Skin epidermis (tissue), 12 donors: ENCODE measurements around the gene BEAN1.
"Not testable (repeated sequence)": the region's sequence is repeated elsewhere in the genome, so short reads cannot be mapped to it uniquely, and the experiment has no call there.

ENCODE experiments used
- H3K27ac ChIP-seq, 21 experiments: fragments of 200-600 bp; sonication (generic) in 11 of 21; one replicate each; pipeline ENCODE4 v1.5.0; 2020; ENCODE audit warnings: mild to moderate bottlenecking in 3 of 21, inconsistent platforms in 2 of 21, moderate library complexity in 2 of 21
- H3K4me3 ChIP-seq, 7 experiments: fragments of 200-600 bp; sonication (generic) in 2 of 7; one replicate each; pipeline ENCODE4 v1.5.0; 2020; ENCODE audit warnings: inconsistent platforms in 2 of 7, mild to moderate bottlenecking in 2 of 7, moderate library complexity in 1 of 7

The BEAN1 gene

GRCh38 chr16:66494916-66495315, 67.8 kb downstream of the BEAN1 start:
- no peak overlapping the region for H3K4me3 ChIP-seq
- no peak overlapping the region for H3K27ac ChIP-seq

GRCh38 chr16:66495440-66495839, 68.3 kb downstream of the BEAN1 start:
- Histone ChIP-seq H3K27ac (no peak overlapping the region), H3K4me3 (no peak overlapping the region)

GRCh38 chr16:66496226-66496625, 69.1 kb downstream of the BEAN1 start:
- not testable (repeated sequence) for H3K27ac ChIP-seq, H3K4me3 ChIP-seq

- not testable (repeated sequence) for H3K27ac ChIP-seq, H3K4me3 ChIP-seq
These were observed 70.8 kb downstream of the BEAN1 start for GRCh38 chr16:66497921-66498320.

- not testable (repeated sequence) for H3K4me3 ChIP-seq, H3K27ac ChIP-seq
These were observed 74.5 kb downstream of the BEAN1 start for GRCh38 chr16:66501563-66501962.

GRCh38 chr16:66502020-66502913, 75.2 kb downstream of the BEAN1 start:
- Histone ChIP-seq H3K27ac (peak overlapping the region in 1 of 21 experiments; percentile 25), H3K4me3 (no peak overlapping the region)

- H3K4me3 ChIP-seq: no peak overlapping the region
- H3K27ac ChIP-seq: no peak overlapping the region
These were observed 75.9 kb downstream of the BEAN1 start for GRCh38 chr16:66503030-66503429.

- H3K4me3 ChIP-seq: no peak overlapping the region
- H3K27ac ChIP-seq: no peak overlapping the region
These were observed 76.5 kb downstream of the BEAN1 start for GRCh38 chr16:66503612-66504011.

- H3K27ac ChIP-seq: peak overlapping the region in 1 of 21 experiments; percentile 73
- H3K4me3 ChIP-seq: no peak overlapping the region
These were observed 80.7 kb downstream of the BEAN1 start for GRCh38 chr16:66507731-66508239.

GRCh38 chr16:66508248-66508913, 81.3 kb downstream of the BEAN1 start:
- peak overlapping the region in 10 of 21 experiments; percentile 1 to 73 (median 46) for H3K27ac ChIP-seq
- H3K4me3 ChIP-seq: peak overlapping the region in 1 of 7 experiments; percentile 8

GRCh38 chr16:66508914-66509496, 81.9 kb downstream of the BEAN1 start:
- H3K27ac ChIP-seq: peak overlapping the region in 10 of 21 experiments; percentile 1 to 73 (median 46)
- H3K4me3 ChIP-seq: peak overlapping the region in 1 of 7 experiments; percentile 8

- H3K27ac ChIP-seq: peak overlapping the region in 5 of 21 experiments; percentile 5 to 79 (median 60)
These were observed 82.5 kb downstream of the BEAN1 start for GRCh38 chr16:66509576-66509975.

GRCh38 chr16:66510298-66510697, 83.2 kb downstream of the BEAN1 start:
- H3K4me3 ChIP-seq: no peak overlapping the region
- H3K27ac ChIP-seq: peak overlapping the region in 7 of 21 experiments; percentile 37 to 80 (median 70)

More at GRCh38 chr16:66509576-66509975, 82.5 kb downstream of the BEAN1 start:
- H3K4me3 ChIP-seq: no peak overlapping the region

- Histone ChIP-seq H3K27ac (peak overlapping the region in 15 of 21 experiments; percentile 37 to 80 (median 62)), H3K4me3 (no peak overlapping the region)
These were observed 83.9 kb downstream of the BEAN1 start for GRCh38 chr16:66510711-66511601.

GRCh38 chr16:66511602-66512271, 84.6 kb downstream of the BEAN1 start:
- Histone ChIP-seq H3K27ac (peak overlapping the region in 18 of 21 experiments; percentile 25 to 80 (median 58)), H3K4me3 (no peak overlapping the region)

- H3K27ac ChIP-seq: peak overlapping the region in 17 of 21 experiments; percentile 25 to 79 (median 57)
- H3K4me3 ChIP-seq: no peak overlapping the region
These were observed 85.4 kb downstream of the BEAN1 start for GRCh38 chr16:66512272-66513110.

- peak overlapping the region in 14 of 21 experiments; percentile 12 to 79 (median 46) for H3K27ac ChIP-seq
- no peak overlapping the region for H3K4me3 ChIP-seq
These were observed 86.1 kb downstream of the BEAN1 start for GRCh38 chr16:66513111-66513723.
